HT-29 (cell line): ENCODE results near the gene NDE1. TPM values are rescaled to one million over a fixed set of nuclear protein-coding genes. Genes with fewer than 3 reads are reported as not detected.

Source experiments
- DNase-seq: peaks from one replicate; pipeline ENCODE4 v3.0.0-alpha.2; 2015; ENCODE audit warnings: low spot score
- total RNA-seq: library from RNA; depleted of rRNA; stranded (reverse); fragments of >200 nt; shearing (Covaris generic); gene quantifications from 2 replicates; pipeline ENCODE4 v1.2.3, GENCODE V29; 2014; rRNA removed

NDE1 gene
- total RNA-seq, 1 experiment from 2014 or later: 41.2 TPM

DNA sequence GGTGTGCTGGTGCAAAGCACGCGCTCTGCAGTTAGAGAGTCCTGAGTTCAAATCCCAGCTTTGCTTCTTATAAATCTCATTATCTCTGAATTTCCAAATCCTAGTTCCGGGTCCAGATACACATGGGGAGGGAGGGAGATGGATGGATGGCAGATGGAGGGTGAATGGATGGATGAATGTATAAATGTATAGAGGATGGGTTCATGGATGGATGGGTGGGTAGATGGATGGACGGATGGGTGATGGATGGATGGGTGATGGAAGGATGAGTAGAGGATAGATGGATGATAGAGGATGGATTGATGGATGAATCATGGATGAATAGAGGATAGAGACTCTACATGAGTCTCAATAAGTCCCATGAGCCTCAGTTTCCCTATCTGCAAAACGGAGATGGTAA, 116.9 kb downstream of the NDE1 start:
- DNase-seq: no peak

DNA sequence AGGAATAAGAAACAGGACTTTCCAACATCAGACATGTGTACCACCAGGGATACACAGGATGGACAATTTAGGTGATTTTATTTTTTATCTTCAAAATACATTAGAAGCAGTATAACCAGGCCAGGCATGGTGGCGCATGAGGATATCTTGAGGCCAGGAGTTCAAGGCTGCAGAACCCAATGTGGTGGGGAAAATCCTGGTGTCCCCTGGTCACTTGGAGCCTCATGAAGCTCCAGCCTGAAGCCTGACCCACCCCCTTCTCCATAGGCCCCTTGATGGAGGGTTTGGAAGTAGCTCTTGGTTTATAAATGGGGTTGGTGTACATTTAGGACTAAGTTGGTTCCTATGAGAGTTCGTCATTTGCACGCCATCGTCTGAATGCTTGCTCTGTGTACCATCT, 118.2 kb downstream of the NDE1 start:
- no peak for DNase-seq

DNA sequence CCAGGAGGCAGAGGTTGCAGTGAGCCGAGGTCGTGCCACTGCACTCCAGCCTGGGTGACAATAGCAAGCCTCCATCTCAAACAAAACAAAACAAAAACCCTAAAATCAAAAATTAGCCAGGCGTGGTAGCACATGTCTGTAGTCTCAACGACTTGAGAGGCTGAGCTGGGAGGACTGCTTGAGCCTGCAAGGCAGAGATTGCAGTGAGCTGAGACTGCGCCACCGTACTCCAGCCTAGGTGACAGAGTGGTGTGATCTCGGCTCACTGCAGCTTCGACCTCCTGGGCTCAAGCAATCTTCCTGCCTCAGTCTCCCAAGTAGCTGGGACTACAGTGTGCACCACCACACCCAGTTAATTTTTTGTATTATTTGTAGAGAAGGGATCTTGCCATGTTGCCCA, 119.2 kb downstream of the NDE1 start:
- no peak for DNase-seq

DNA sequence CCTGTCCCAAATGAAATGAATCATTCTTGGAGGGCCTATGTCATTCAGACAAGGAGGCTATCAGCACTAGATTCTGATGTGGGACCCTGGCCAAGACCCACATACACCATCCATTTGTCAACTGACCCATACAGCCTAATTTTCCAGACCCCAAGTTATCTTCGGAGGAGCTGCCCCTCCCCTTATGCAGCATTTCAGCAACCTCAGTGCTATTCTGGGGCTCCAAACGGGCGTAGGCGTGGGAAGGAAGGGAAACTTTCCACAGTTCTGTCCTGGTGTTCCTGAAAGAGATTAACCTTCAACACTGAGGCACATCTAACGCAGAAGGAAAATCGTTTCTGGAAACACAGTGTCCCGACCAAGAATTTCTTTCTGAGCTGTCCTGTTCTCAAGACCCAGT, 120.1 kb downstream of the NDE1 start:
- DNase-seq: no peak

DNA sequence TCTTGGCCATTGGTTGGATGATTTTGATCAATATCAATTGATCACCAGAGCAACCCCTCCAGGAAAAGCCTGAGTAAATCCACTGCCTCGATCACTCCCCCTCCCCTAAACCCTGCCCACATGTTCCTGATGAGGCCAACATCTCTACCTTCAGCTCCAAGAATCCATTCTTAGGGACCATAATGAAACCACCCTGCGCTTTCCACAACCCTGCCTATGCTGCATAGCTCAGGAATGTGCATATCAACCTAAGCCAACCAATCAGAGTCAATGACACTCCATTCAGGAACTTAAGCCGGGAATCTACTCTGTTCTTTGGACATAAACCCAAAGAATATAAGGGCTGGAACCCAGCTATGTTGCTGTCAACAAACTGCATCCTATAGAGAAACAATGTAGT, 120.5 kb downstream of the NDE1 start:
- DNase-seq: no peak

DNA sequence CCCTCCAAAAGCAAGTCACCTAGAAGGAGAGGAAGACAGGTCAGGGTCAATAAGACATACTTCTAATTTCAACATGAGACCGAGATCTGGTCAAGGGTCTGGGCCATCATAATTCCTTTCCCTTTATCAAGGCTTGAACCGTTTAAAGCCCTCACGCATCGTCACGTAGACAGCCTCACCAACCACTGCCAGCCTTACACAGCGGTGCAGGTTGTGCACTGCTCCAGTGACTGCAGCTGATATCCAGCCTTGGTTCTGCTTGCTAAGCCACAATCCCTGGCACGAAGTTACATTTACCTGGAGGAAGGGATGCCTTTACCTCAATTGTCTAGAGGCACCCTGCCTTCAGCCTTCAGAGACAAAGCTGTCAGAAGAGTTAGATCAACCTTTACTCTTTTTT, 121.6 kb downstream of the NDE1 start:
- no peak for DNase-seq

DNA sequence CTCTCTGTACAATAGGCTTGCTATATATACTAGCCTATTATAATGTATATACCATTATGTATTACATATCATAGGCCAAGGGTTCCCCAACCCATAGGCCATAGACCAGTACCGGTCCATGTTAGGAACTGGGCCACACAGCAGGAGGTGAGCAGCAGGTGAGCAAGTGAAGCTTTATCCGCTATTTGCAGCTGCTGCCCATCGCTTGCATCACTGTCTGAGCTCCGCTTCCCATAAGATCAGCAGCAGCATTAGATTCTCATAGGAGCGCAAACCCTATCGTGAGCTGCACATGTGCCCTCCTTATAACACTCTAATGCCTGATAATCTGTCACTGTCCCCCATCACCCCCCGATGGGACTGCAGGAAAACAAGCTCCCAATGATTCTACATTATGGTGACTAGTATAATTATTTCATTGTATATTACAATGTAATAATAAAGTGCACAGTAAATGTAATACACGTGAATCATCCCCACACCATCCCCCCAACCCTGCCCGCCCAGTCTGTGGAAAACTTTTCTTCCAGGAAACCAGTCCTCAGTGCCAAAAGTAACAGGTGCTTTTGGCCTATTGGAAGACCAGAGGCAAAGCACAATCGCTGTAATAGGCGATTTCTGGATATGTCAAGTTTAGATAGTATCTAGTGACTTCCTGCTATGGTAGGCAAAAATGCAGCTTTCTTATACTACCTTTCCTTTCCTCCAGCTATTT, 122.7 kb downstream of the NDE1 start:
- DNase-seq: no peak

DNA sequence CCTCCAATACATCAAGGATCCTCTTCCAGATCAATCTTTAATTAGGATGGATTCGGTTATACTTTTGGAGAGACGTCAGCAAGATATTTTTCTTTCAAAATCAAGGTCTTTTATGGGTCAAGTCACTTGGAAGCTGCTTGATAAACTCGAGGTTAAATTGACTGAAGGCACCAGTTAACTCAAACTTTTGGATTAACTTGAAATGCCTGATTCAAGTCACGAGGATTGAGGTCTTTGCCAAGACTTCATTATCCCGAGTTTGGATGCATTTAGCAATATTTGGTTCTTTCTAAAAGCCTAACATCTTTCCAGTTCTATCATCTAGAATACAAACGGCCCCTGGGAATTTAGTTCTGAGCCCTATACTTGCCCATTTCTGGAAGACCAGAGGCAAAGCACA, 123.9 kb downstream of the NDE1 start:
- DNase-seq: no peak

DNA sequence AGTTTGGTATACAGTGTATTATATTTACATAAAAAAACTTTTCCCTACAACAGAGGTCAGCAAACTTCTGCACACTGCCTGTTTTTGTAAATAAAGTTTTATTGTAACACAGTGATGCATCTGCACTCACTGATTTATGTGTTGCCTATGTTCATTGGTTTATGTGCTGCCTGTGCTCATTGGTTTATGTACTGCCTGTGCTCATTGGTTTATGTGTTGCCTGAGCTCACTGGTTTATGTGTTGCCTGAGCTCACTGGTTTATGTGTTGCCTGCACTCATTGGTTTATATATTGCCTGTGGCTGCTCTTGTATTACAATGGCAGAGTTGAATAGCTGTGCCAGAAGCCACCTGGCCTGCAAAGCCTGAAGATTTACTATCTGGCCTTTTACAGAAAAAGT, 125.2 kb downstream of the NDE1 start:
- DNase-seq: peak; percentile 22

DNA sequence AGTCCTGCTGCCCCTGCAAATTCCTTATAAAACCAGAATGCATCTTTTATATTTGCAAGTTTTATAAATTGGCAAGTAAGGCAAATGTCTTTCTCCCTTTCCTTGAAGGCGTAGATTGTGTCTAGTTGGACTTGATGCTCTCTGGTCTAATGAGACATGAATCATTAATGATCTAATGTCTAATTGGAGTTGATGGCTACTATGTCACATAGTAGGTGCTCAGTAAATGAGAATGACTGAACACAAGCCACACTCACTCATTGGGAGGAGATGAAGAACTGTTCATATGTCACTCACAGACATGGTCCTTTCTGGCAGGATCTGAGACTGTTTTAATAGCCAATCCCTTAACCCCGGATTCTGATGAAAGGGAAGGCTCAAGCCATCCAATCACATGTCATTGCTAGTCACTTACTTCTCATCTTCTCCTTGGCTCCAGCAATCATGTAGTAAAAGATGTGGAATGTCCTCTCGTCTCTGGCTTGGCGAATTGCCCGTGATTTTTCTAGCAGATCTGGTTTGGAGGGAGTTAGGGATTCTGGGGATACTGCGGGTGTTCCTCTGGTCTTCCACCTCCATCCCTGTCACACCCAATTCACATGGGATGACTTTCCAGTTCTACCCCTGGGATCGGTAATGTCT, 125.7 kb downstream of the NDE1 start:
- no peak for DNase-seq

Other genes starting within 250 kb of the NDE1 start
- gene BMERB1, start 215.7 kb upstream of the NDE1 start, total RNA-seq: 0.61 and 1.1 TPM in 2 replicates
- 3.3 and 4.5 TPM in 2 replicates for gene MARF1, start 7.1 kb upstream of the NDE1 start, total RNA-seq
- 0.05 TPM in 1 of 2 replicates, not detected in the other for gene MYH11, start 206.8 kb downstream of the NDE1 start, total RNA-seq
- gene CEP20, start 238.4 kb downstream of the NDE1 start, total RNA-seq: 17.3 and 19.2 TPM in 2 replicates